ENCODE data around the gene PGLYRP1. TPM values are rescaled to one million over a fixed set of nuclear protein-coding genes. Genes with fewer than 3 reads are reported as not detected.
A peak's percentile ranks its signal among the peaks of the same experiment; 100 is the strongest.

Gene PGLYRP1
- total and polyA plus RNA-seq, 9 donors, result 0.27 to 2.3 (median 0.65) TPM

DNA sequence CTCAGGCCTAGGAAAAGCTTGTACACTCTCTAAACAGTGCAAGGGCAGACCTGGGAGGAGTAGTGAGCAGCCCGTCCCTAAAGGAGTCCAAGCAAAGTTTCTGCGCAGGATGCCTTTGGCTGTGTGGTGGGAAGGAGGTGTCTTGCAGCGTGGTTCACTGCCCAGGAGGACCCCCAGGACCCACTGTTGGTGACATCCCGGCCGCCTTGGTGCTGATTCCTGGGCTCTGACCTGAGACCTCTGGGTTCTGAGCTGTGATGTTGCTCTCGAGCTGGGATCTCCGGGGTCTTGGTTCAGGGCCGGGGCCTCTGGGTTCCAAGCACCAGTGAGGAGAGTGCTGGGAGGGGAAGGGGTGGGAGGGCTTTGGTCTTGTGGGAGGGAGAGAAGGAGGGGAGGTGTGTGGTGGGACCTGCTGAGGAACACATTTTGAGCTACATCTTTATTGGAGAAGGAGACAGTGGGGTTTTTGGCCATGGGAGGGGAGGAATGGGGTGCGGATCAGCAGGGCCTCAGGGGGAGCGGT is 4.1 kb downstream of the PGLYRP1 start:
- Histone ChIP-seq H3K4me1 (ENCODE audit: control insufficient read depth, insufficient read depth, low read length) (peaks cover 17% of the 10 kb centered on the region), H3K4me3 (ENCODE audit: low read length) (no peak overlapping the region), H3K27ac (ENCODE audit: low read length) (no peak overlapping the region), H3K36me3 (ENCODE audit: control insufficient read depth, insufficient read depth, low read length) (peaks cover 7% of the 10 kb centered on the region), H3K27me3 (ENCODE audit: control insufficient read depth, insufficient read depth, low read length) (peaks cover 44% of the 10 kb centered on the region), H3K9me3 (replicated peaks; ENCODE audit: control insufficient read depth, low read depth, low read length) (no peaks in the 10 kb centered on the region)
- WGBS (ENCODE audit: insufficient coverage), result 87% methylated on average over 10 of the region's 10 CpGs
- no peak for DNase-seq

DNA sequence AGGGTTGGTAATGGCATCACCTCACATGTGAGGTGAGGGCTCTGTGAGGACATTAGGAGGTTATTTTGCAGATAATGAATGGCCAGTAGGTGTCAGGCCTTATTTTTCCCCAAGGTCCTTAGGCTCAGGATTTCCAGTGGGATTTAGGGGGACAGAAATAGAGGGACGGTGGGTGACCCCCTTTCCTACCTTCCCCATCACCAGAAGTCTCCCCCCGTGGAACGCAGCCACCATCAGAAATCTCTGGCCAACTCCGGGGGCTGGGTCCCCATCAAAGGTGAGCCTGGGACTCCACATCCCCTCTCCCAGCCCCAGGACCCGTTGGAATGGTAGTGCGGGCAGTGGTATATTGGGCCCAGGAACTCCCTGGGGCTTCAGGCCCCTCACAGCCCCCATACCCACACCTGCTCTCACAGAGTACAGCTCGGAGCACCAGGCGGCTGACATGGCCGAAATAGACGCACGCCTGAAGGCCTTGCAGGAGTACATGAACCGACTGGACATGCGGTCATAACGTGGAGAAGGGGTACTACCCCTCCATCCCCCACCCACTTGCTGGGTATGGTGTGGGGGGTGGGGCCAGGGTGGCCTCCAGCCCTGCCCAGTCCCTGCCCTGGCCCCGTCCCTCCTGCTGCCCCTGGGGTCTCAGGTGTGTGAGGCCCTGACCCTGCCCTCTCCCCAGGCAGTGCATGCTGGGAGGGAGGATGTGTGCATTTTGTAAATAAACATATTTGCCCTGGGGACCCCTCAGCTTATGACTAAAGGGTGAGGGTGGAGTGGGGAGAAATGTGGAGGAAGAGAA is 4.8 kb downstream of the PGLYRP1 start:
- H3K27me3 ChIP-seq (ENCODE audit: control insufficient read depth, insufficient read depth, low read length), result peaks cover 42% of the 10 kb centered on the region
- H3K36me3 ChIP-seq (ENCODE audit: control insufficient read depth, insufficient read depth, low read length), result peaks cover 7% of the 10 kb centered on the region
- no peaks in the 10 kb centered on the region for H3K9me3 ChIP-seq (replicated peaks; ENCODE audit: control insufficient read depth, low read depth, low read length)
- H3K4me3 ChIP-seq (ENCODE audit: low read length), result no peak overlapping the region
- no peak overlapping the region for H3K27ac ChIP-seq (ENCODE audit: low read length)
- H3K4me1 ChIP-seq (ENCODE audit: control insufficient read depth, insufficient read depth, low read length), result peaks cover 17% of the 10 kb centered on the region
- no peak for DNase-seq
- 91% methylated on average over 5 of the region's 15 CpGs for WGBS (ENCODE audit: insufficient coverage)

DNA sequence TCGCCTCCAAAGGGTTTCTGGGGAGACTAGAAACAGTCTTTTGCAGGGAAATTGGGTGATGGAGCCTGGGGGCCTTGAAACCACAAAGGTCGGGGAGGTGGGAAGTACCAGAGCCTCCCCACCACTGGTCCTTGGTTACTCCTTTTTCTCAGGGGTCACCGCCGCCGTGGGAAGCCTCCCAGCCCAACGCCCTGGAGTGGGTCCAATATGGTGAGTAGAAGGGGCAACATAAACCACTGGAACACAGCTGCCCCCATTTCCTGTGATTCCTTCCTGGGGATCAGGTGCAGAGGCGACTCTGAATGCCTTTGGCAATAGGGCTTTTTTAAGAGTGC is 5.8 kb downstream of the PGLYRP1 start:
- peaks cover 17% of the 10 kb centered on the region for H3K4me1 ChIP-seq (ENCODE audit: control insufficient read depth, insufficient read depth, low read length)
- WGBS (ENCODE audit: insufficient coverage), result 47% methylated on average over 3 of the region's 7 CpGs
- H3K27ac ChIP-seq (ENCODE audit: low read length), result no peak overlapping the region
- peaks cover 7% of the 10 kb centered on the region for H3K36me3 ChIP-seq (ENCODE audit: control insufficient read depth, insufficient read depth, low read length)
- no peaks in the 10 kb centered on the region for H3K9me3 ChIP-seq (replicated peaks; ENCODE audit: control insufficient read depth, low read depth, low read length)
- H3K27me3 ChIP-seq (ENCODE audit: control insufficient read depth, insufficient read depth, low read length), result peaks cover 36% of the 10 kb centered on the region
- DNase-seq, result no peak
- H3K4me3 ChIP-seq (ENCODE audit: low read length), result no peak overlapping the region

DNA sequence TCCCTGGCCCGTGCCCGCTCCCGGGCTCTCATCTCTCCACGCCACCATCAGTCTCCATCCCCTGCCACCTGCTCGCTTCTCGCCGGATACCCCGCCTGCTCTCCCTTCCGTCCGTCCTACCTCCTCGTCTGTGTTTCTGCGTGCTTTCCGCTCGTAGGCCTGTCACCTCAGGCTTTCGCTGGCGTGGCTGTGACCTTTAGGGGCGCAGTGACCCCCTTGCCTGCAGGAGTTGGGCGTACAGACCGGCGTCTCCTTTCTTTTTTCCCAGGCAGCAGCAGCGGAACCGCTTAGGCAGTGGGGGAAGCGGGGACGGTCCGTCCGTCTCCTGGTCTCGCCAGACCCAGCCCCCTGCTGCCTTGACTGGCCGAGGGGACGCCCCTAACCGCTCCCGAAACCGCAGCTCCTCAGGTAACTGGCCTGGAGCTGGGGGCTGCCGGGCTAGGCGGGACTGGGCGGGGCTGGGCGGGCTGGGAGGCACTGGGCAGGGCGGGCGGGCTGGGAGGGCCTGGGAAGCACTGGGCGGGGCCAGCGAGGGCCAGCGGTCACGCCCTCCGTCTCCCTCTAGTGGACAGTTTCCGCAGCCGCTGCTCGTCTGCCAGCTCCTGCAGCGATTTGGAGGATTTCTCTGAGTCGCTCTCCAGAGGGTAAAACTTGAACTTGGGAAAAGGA is 6.3 kb downstream of the PGLYRP1 start:
- Histone ChIP-seq H3K9me3 (replicated peaks; ENCODE audit: control insufficient read depth, low read depth, low read length) (no peaks in the 10 kb centered on the region), H3K27me3 (ENCODE audit: control insufficient read depth, insufficient read depth, low read length) (peaks cover 32% of the 10 kb centered on the region), H3K4me3 (ENCODE audit: low read length) (peak overlapping the region; percentile 56), H3K36me3 (ENCODE audit: control insufficient read depth, insufficient read depth, low read length) (peaks cover 7% of the 10 kb centered on the region), H3K27ac (ENCODE audit: low read length) (no peak overlapping the region), H3K4me1 (ENCODE audit: control insufficient read depth, insufficient read depth, low read length) (peaks cover 17% of the 10 kb centered on the region)
- DNase-seq, result peak; percentile 88
- WGBS (ENCODE audit: insufficient coverage), result 0% methylated on average over 44 of the region's 48 CpGs

DNA sequence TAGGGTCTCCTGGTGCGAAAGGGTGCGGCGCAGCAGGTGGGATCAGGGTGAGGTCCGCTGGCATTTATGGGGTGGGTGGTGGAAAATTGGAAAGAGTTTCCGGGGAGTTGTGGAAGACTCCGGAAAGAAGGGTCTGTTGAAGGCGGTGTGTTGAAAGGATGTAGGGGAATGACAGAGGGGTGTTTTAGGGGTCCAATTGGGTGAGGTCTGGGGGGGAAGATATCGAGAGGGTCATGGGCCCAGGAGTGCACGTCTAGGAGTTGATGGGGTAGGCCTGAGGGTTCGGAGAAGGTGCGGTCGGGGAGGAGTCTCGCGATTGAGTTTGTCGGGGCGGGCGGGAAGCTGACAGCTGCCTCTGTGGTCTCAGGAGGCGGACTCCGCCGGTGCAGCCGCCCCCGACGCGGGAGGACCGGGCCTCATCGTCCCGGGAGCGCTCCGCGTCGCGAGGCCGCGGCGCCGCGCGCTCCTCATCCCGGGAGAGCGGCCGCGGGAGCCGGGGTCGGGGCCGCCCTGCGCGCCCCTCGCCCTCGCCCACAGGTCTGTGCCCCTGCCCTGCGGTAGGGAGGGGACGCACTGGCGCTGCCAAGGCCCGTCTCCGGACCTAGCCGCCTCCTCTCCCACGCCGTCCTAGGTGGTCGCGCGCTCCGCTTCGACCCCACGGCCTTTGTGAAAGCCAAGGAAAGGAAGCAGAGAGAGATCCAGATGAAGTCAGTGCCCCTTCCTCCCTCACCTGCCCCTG is 7.0 kb downstream of the PGLYRP1 start:
- peak overlapping the region; percentile 56 for H3K4me3 ChIP-seq (ENCODE audit: low read length)
- peaks cover 32% of the 10 kb centered on the region for H3K27me3 ChIP-seq (ENCODE audit: control insufficient read depth, insufficient read depth, low read length)
- WGBS (ENCODE audit: insufficient coverage), result 2% methylated on average over 62 of the region's 63 CpGs
- H3K27ac ChIP-seq (ENCODE audit: low read length), result no peak overlapping the region
- peaks cover 7% of the 10 kb centered on the region for H3K36me3 ChIP-seq (ENCODE audit: control insufficient read depth, insufficient read depth, low read length)
- peaks cover 17% of the 10 kb centered on the region for H3K4me1 ChIP-seq (ENCODE audit: control insufficient read depth, insufficient read depth, low read length)
- DNase-seq, result no peak
- H3K9me3 ChIP-seq (replicated peaks; ENCODE audit: control insufficient read depth, low read depth, low read length), result no peaks in the 10 kb centered on the region

- H3K36me3 ChIP-seq (ENCODE audit: control insufficient read depth, insufficient read depth, low read length), result peaks cover 9% of the 10 kb centered on the region
- peaks cover 17% of the 10 kb centered on the region for H3K4me1 ChIP-seq (ENCODE audit: control insufficient read depth, insufficient read depth, low read length)
- peak; percentile 40 for DNase-seq
- H3K9me3 ChIP-seq (replicated peaks; ENCODE audit: control insufficient read depth, low read depth, low read length), result no peaks in the 10 kb centered on the region
- H3K27me3 ChIP-seq (ENCODE audit: control insufficient read depth, insufficient read depth, low read length), result peaks cover 32% of the 10 kb centered on the region
- H3K4me3 ChIP-seq (ENCODE audit: low read length), result no peak overlapping the region
- 4% methylated on average over 53 of the region's 74 CpGs for WGBS (ENCODE audit: insufficient coverage)
- no peak overlapping the region for H3K27ac ChIP-seq (ENCODE audit: low read length)
These were observed 7.7 kb downstream of the PGLYRP1 start for GRCh38 chr19:46014941-46015686.

- H3K36me3 ChIP-seq (ENCODE audit: control insufficient read depth, insufficient read depth, low read length), result peaks cover 9% of the 10 kb centered on the region
- H3K27me3 ChIP-seq (ENCODE audit: control insufficient read depth, insufficient read depth, low read length), result peaks cover 32% of the 10 kb centered on the region
- H3K27ac ChIP-seq (ENCODE audit: low read length), result no peak overlapping the region
- peaks cover 19% of the 10 kb centered on the region for H3K4me1 ChIP-seq (ENCODE audit: control insufficient read depth, insufficient read depth, low read length)
- H3K4me3 ChIP-seq (ENCODE audit: low read length), result no peak overlapping the region
- 70% methylated on average over 2 of the region's 8 CpGs for WGBS (ENCODE audit: insufficient coverage)
- no peak for DNase-seq
- no peaks in the 10 kb centered on the region for H3K9me3 ChIP-seq (replicated peaks; ENCODE audit: control insufficient read depth, low read depth, low read length)
These were observed 8.3 kb downstream of the PGLYRP1 start for GRCh38 chr19:46014534-46014933.

GRCh38 chr19:46009530-46010510 is 13.0 kb downstream of the PGLYRP1 start:
- H3K4me3 ChIP-seq (ENCODE audit: low read length), result no peak overlapping the region
- DNase-seq, result peak; percentile 70
- WGBS (ENCODE audit: insufficient coverage), result 78% methylated on average over 13 of the region's 28 CpGs

DNA sequence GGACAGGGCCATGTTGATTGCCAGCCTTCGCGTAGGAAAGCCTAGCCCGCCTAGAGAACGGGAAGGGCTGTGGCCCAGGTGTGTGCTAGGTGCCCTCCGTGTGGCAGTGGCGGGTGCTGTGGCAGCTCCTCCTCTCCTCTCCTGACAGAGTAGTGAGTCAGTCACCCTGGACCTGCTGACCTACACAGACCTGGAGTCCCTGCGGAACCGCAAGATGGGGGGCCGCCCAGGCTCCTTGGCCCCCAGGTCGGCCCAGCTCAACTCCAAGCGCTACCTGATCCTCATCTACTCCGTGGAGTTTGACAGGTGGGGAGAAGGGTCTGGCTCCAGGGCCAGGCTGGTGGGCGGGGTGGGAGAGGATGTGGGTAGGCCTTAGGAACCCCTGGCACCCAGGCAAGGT is 16.4 kb downstream of the PGLYRP1 start:
- WGBS (ENCODE audit: insufficient coverage), result 88% methylated on average over 3 of the region's 13 CpGs
- DNase-seq, result no peak
- Histone ChIP-seq H3K27ac (ENCODE audit: low read length) (no peak overlapping the region), H3K9me3 (replicated peaks; ENCODE audit: control insufficient read depth, low read depth, low read length) (no peaks in the 10 kb centered on the region), H3K4me1 (ENCODE audit: control insufficient read depth, insufficient read depth, low read length) (peaks cover 3% of the 10 kb centered on the region), H3K4me3 (ENCODE audit: low read length) (no peak overlapping the region), H3K36me3 (ENCODE audit: control insufficient read depth, insufficient read depth, low read length) (peaks cover 8% of the 10 kb centered on the region), H3K27me3 (ENCODE audit: control insufficient read depth, insufficient read depth, low read length) (no peaks in the 10 kb centered on the region)

More at GRCh38 chr19:46009530-46010510, 13.0 kb downstream of the PGLYRP1 start:
- H3K27ac ChIP-seq (ENCODE audit: low read length), result no peak overlapping the region
- H3K4me1 ChIP-seq (ENCODE audit: control insufficient read depth, insufficient read depth, low read length), result peaks cover 7% of the 10 kb centered on the region
- H3K36me3 ChIP-seq (ENCODE audit: control insufficient read depth, insufficient read depth, low read length), result peaks cover 8% of the 10 kb centered on the region
- H3K27me3 ChIP-seq (ENCODE audit: control insufficient read depth, insufficient read depth, low read length), result peaks cover 17% of the 10 kb centered on the region
- H3K9me3 ChIP-seq (replicated peaks; ENCODE audit: control insufficient read depth, low read depth, low read length), result no peaks in the 10 kb centered on the region

Measured in muscle of leg (tissue), 11 donors.